HT1080 (cell line): Measurements from ENCODE around the gene LMOD3. TPM values are rescaled to one million over a fixed set of nuclear protein-coding genes. Genes with fewer than 3 reads are reported as not detected.
A peak's percentile ranks its signal among the peaks of the same experiment; 100 is the strongest.

Source experiments
- DNase-seq: peaks from one replicate; pipeline ENCODE4 v3.0.0-alpha.2; 2015; ENCODE audit warnings: low read depth
- total RNA-seq: library from RNA; depleted of rRNA; stranded (reverse); fragments of >200 nt; shearing (Covaris generic); gene quantifications from 2 replicates; pipeline ENCODE4 v1.2.3, GENCODE V29; 2014

The LMOD3 gene
- total RNA-seq, 1 experiment from 2014 or later, result 0.19 TPM

- DNase-seq, result peak; percentile 63
Measured at GRCh38 chr3:69094467-69095205, 27.8 kb downstream of the LMOD3 start.

- no peak for DNase-seq
Measured at GRCh38 chr3:69092030-69092516, 30.3 kb downstream of the LMOD3 start.

- no peak for DNase-seq
Measured at GRCh38 chr3:69091389-69092029, 30.9 kb downstream of the LMOD3 start.

GRCh38 chr3:69090021-69090420 is 32.4 kb downstream of the LMOD3 start:
- DNase-seq, result peak; percentile 66

GRCh38 chr3:69088063-69088462 is 34.3 kb downstream of the LMOD3 start:
- peak; percentile 31 for DNase-seq

- DNase-seq, result no peak
Measured at GRCh38 chr3:69087030-69087791, 35.2 kb downstream of the LMOD3 start.

GRCh38 chr3:69085833-69086722 is 36.3 kb downstream of the LMOD3 start:
- DNase-seq, result peak; percentile 92

GRCh38 chr3:69085168-69085832 is 37.1 kb downstream of the LMOD3 start:
- peak; percentile 31 for DNase-seq

- DNase-seq, result peak; percentile 93
Measured at GRCh38 chr3:69084326-69085167, 37.8 kb downstream of the LMOD3 start, which contains the start of gene ARL6IP5. Gene ARL6IP5, plus strand, starts transcription at chr3:69084937. Its CDS starts 111 bp downstream, at chr3:69085048.

- DNase-seq, result peak; percentile 69
Measured at GRCh38 chr3:69082805-69083204, 39.6 kb downstream of the LMOD3 start.

GRCh38 chr3:69082361-69082760 is 40.0 kb downstream of the LMOD3 start:
- DNase-seq, result no peak

- peak; percentile 41 for DNase-seq
Measured at GRCh38 chr3:69081583-69082262, 40.7 kb downstream of the LMOD3 start.

GRCh38 chr3:69080233-69080920 is 42.0 kb downstream of the LMOD3 start, which contains the start of gene UBA3:
Gene UBA3, minus strand, starts transcription at chr3:69080365. Its CDS starts 12 bp downstream, at chr3:69080353.
- peak; percentile 44 for DNase-seq

GRCh38 chr3:69079269-69080159 is 42.9 kb downstream of the LMOD3 start:
- peak; percentile 21 for DNase-seq

- DNase-seq, result no peak
Measured at GRCh38 chr3:69072928-69073327, 49.5 kb downstream of the LMOD3 start.

- DNase-seq, result no peak
Measured at GRCh38 chr3:69066121-69066520, 56.3 kb downstream of the LMOD3 start.
